GM19455 (cell line): Measurements from ENCODE around the gene H1-8.

Experiments
- ATAC-seq: cut with Tn5 transposase; IDR thresholded peaks from one replicate; pipeline ENCODE4 v1.9.1; 2021; ENCODE audit not compliant: unreplicated experiment

H1-8 gene

DNA sequence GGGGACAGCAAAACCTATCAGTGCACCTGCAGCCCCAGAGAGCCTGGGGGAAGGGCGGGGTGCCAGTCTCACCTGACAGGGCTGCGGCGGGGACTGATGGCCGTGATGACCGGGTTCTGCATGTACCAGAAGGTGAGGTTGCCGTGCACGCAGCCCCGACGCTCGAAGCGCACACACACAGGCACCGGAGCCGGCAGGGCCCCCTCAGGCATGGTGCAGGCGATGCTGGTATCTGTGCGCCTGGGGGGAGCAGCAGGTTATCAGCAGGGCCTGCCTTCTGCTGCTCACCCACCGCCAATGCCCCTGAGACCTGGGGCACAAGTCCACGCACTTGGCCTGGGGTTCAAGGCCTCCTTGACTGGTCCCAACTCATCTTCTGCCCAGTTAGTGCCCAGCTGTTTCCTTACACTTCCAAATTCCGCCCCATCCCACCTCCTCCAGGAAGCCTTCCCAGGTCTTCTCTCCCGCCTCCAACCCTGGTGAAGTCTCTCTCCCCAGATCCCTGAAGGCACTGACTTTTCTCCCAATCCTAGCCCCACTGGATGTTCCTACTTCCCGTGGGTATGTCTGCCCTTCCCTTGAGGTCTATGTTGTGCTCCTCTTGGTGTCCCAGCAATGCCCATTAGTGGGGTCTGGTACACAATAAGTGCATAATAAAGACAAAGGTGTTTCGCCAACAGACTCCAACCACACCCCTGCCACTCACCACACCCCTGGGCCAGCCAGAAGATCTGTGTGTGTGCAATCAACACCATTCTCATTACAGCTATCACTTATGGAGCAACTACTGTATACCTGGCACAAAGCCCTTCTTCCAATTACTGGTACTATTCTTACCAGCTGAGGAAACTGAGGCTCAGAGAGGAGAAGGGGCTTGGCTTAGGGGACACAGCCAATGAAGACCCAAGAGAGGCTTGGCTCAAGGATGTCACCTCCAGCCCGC is 28.9 kb downstream of the H1-8 start:
- ATAC-seq: no peak

DNA sequence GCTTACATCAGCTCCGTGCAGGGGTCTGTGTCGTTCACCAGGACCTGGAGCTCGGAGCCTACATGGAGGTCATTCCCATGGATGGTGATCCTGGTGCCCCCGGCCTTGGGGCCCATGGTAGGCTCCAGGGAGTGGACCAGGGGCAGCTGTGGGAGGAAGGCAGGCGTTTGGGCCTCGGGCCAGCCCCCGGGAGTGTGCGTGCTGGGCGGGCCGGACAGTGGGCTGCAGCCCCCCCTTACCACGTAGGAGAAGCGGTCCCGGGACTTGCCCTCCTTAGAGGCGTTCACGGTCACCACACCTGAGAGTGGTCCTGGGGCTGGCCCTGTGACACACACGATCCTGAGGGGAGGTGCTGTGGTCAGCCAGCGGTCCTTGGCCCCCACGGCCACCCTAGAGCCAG is 29.6 kb downstream of the H1-8 start:
- ATAC-seq: no peak

DNA sequence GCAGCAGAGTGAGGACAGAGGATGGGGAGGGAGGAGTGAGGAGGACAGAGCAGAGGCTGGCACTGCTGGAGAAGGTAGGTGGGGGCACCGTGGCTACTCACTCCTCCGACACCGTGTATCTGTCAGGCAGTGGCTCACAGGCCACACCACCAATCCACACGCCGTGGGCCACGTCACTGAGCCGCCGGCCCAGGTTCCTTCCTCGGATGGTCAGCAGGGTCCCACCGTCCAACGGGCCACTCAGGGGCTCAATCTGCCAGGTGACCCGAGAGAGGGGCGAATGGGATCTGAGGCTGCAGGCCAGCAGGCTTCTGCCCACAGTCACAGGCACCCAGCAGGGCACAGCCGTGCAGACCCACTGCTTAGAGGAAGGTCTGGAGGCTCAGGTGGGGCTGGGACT is 30.5 kb downstream of the H1-8 start:
- no peak for ATAC-seq

- no peak for ATAC-seq
Observed at GRCh38 chr3:129574206-129574605, 31.2 kb downstream of the H1-8 start.

DNA sequence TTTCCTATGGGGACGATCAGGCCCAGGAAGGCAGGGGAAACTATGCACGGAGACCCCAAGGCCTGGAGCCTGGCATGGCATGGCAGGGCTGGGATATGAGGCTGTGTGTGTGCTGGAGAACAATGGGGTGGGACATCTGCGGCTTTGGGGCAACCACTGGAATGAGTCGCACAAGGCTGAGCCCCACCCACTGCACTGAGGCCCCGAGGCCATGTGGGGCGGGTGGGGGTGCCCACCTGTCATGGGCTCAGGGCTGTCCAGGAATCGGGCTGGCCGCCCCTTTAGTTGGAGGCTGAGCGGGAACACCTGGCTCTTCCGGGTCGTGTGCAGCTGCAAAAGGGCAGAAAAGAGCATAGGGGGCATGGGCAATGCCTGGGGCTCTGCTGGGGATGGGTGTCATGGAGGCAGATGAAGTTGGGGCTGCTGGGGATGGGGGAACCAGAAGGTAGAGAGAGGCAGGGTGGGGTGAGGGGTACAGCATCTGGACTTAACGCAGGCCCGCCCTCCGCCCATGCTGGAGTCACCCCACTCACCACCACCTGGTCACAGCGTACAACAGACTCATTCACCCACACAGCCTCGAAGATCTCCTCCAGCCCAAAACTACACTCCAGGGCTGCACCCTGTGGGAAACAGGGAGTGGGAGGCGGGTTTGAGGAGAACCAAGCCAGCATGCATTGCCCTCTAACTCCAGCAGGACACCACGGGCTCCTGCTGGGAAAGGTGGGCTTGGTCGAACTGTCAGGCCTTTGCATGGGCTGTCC is 32.4 kb downstream of the H1-8 start:
- ATAC-seq: no peak

DNA sequence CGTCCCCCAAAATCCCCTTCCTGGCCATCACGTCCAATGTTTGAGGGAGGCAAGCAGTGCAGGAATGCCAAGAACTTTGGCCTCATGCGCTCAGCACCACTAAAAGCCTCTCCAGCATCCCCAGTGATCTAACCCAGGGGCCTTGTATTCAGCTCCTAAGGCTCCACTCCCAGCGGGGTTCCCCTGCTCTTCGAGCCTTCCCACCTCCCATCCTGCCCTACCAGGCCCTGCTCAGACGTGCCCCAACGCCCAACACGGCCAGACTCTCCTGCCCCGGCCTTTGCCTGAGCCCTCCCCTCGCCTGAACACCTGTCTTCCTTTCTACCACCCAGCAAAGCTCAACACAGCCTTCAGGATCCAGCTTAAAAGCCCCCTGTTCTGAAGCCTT is 33.0 kb downstream of the H1-8 start:
- no peak for ATAC-seq

- peak; percentile 55 for ATAC-seq
Observed at GRCh38 chr3:129576514-129577352, 33.8 kb downstream of the H1-8 start.

GRCh38 chr3:129577366-129577765 is 34.4 kb downstream of the H1-8 start:
- no peak for ATAC-seq

- ATAC-seq: no peak
Observed at GRCh38 chr3:129577925-129578786, 35.2 kb downstream of the H1-8 start.

- ATAC-seq: no peak
Observed at GRCh38 chr3:129579991-129580390, 37.0 kb downstream of the H1-8 start.

DNA sequence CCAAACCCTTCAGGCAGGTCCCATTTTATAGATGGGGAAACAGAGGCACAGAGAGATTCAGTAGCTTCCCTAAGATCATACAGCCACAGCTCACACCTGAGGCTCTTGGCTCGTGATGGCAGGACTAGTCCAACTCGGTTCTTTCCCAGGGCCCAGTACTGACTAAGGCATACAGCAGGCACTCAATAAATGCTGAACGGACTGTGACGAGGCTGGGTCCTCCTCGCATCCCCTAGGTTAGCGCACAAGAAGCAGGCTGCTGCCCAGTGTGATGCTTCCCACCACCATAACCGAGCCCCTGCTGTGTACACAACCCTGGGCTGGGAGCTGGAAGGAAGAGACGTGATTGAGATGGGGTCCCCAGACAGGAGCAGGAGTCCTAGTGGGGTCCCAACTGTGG is 38.6 kb downstream of the H1-8 start:
- ATAC-seq: no peak

- no peak for ATAC-seq
Observed at GRCh38 chr3:129582799-129583198, 39.8 kb downstream of the H1-8 start.

DNA sequence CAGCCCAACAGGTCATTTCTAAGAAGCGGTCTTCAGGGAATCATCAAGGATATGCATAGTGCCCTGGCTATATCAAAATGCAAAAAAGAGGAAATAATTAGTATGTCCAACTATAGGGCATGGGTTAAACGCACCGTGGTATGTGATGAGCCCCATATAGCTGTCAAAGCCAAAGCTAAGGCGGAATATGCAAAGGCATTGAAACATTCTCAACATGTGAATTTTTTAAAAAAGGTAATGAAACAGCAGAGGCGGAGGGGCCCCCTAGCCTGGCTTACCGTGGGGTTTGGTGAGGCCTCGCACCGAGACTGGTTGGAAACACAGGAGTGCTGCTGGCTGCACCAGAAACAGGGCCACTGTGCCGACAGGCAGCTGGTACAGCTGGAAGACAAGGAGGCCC is 40.3 kb downstream of the H1-8 start:
- no peak for ATAC-seq

DNA sequence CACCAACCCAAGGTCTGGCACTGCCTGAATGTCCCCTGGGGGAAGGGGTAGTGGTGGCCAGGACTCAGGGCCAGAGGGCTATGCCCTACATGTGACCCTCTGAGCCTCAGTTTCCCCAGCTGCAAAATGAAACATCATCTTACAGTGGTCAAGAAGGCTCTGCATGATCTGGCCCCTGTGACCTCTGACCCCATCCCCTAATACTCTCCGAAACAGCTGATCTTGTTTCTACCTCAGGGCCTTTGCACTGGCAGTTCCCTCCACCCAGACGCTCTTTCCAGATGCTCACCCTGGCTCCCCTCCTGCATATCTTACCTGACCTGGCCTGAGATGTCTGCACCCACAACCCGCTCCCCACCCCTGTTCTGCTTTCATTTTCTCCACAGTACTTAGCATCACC is 41.7 kb downstream of the H1-8 start:
- ATAC-seq: no peak

GRCh38 chr3:129585949-129586657 is 43.1 kb downstream of the H1-8 start:
- no peak for ATAC-seq

DNA sequence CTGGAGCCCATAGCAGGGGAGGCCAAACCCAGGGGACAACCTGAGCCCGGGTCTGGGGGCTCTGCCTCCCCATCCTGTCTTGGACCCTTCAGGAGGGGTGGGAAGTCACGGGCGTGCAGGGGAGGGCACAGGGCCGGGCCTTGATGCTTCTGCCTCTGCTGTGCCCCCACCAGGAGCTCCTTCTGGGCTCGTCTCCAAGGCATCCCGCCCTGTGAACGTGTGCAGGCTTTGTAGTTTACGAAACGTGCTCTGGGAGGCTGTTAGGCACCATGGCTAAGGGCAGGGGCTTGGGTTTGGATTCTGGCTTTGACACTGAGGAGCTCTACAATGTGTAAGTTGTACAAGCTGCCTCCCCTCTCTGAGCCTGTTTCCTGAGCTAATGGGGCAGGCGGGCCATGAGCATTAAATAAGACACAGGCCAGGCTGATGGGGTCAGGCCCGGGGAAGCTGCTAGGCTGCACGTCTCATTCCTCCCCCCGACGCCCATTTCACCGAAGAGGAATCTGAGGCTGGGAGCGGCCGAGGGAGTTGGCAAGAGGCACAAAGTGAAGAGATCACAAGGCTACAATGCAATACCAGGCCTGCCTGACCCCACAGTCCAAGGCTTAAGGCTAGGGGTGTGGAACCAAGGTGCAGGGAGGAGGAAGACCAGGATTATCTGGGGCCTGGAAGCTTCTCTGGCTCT is 43.9 kb downstream of the H1-8 start:
- ATAC-seq: no peak

- ATAC-seq: no peak
Observed at GRCh38 chr3:129587566-129588210, 44.7 kb downstream of the H1-8 start.

GRCh38 chr3:129590215-129590614 is 47.2 kb downstream of the H1-8 start:
- ATAC-seq: no peak

DNA sequence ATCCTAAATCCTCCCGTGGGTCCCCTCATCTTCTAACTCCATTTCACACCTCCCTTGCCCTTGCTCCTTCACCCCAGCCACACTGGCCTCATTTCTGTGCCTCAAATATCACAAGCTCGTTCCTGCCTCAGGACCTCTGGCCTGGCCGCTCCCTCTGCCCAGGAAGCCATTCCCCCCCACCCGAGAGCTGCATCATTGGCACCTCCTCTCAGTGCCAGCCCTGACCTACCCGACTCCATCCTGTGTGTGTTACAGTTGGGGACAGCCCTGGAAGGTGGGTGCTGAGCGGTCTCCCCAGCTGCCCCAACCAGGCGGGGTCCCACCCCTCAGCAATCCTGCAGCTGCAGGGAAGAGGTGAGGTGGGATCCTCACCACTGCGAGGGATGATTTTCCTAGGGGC is 49.0 kb downstream of the H1-8 start:
- ATAC-seq: no peak
